Measurements from ENCODE around the gene SH3GLB2. TPM values are rescaled to one million over a fixed set of nuclear protein-coding genes. Genes with fewer than 3 reads are reported as not detected.

The SH3GLB2 gene
- total RNA-seq, 1 experiment from 2014 or later, result 54.3 TPM

DNA sequence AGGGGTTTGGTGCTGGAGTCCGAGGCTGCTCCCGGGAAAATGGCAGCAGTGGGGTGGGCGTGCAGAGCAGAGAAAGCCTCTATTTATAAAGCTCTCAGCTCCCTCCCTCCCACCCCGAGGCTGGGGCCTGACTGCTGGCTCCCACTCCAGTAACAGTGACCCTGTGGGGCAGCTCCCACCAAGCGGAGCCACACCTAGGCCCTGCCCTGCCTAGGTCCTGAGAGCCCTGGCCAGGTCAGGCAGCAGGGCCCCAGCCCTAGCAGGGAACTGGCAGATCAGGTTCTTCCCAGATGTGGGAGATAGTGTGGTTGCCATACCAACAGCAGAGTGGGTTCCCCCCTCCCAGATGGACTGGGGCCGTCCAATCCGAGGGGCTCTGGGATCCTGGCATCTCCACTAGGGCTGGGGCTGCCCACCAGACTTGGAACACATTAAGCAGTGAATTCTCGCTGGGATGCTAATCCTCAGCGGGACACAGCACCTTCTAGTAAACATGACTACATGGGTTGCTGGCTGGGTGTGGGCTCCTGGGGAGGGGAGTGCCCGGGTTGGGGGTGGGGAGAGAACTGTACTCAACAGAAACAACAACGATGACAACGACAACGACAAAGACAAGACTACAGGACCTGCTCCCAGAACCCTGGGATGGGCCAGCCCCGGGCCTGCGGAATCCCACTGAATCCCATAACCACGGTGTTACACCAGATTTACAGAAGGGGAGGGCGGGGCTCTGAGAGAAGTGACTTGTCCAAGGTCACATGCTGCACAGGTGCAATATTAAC lies 1.5 kb downstream of the SH3GLB2 start:
- peak; percentile 25 for DNase-seq (ENCODE audit: low spot score)
- in situ Hi-C loops (cut with HindIII; ENCODE audit: low sequenced_read_pairs), result no loop called here

DNA sequence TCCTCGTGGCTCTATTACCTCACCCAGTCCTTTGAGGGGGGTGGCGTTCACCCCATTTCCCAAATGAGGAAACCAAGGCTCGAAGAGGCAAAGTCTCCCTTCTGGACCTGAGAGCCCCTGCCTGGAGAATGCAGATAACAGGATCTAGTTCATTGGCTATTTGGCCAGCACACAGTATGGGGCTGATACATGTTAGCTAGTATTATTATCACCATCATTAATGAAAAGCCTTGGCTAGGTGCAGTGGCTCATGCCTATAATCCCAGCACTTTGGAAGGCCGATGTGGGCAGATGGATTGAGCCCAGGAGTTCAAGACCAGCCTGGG lies 4.3 kb downstream of the SH3GLB2 start:
- DNase-seq (ENCODE audit: low spot score), result peak; percentile 50
- in situ Hi-C loops (cut with HindIII; ENCODE audit: low sequenced_read_pairs), result no loop called here

DNA sequence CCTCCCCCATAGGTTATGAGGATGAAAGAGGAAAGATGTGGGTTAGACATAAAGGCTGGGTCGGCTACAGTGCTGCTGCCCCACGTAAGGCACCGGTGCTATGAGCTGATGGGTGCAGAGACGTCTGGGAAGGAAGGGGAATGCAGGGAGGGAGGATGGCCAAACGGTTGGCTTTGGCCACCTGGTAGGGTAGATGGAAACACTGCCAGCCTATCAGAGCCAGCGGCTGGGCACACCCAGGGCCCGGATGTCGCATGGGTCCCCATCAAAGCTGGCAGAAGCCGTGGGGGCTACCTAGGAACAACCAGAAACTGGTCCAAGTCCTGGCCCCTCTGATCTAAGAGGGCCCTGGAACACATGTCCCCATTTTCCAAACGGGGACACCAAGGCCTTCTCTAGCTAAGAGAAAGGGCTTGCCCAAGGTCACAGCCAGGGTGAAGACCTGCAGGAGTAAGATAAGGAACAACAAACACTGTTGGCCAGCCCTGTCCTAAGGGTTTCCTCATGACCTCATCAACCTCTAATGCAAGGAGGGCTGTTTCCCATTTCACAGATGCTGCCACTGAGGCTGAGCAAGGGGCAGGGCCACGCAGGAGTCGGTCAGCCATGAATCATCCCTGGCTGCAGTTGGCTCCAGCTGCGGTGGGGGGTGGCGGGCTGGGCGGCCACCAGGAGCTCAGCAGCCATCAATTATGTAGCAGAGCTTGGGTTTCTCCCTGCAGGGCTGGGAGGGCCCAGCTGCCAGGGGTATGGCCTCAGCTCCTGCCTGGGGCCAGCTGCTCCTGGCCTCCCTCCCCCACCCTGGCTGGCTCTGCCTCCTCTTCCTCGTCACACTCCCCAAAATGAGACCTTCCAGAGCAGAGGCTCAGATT lies 4.9 kb downstream of the SH3GLB2 start:
- in situ Hi-C loops (cut with HindIII; ENCODE audit: low sequenced_read_pairs), result no loop called here
- peak; percentile 28 for DNase-seq (ENCODE audit: low spot score)

DNA sequence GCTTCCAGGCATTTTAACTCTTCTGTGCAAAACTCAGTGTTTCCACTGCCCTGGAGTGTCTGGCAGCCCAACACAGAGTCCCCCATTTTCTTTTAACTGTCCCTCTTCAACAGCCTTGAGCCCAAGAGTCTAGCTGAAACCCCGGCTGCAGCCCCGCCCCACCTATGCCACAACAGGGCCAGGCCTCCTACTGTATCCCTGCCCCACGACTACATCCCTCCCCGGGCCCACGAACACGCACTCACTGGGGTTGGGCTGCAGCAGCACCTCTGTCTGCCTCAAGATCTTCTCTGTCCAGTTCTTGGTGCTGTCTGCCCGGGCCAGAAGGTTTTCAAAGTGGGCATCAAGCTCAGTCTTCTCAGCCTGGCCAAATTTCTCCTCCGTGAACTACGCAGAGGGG lies 6.1 kb downstream of the SH3GLB2 start:
- DNase-seq (ENCODE audit: low spot score), result no peak
- in situ Hi-C loops (cut with HindIII; ENCODE audit: low sequenced_read_pairs), result no loop called here

DNA sequence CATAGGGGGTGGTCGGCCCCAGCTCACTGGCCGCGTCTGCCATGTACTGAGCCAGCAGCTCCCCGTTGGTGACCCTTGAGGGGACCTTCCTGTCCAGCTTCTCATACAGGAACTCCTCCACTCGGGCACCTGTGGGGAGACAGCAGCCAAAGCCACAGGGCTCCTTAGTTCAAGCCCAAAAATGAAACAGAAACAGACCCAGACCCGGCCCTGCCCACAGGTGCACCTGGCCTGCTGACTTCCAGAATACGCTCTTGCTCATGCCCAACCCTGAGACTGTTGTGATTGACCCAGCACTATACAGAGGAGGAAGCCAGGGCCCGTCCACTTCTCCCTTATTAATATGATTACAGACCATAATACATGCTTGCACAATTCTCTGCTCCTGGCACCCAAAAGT lies 7.0 kb downstream of the SH3GLB2 start:
- in situ Hi-C loops (cut with HindIII; ENCODE audit: low sequenced_read_pairs), result no loop called here
- DNase-seq (ENCODE audit: low spot score), result peak; percentile 82

DNA sequence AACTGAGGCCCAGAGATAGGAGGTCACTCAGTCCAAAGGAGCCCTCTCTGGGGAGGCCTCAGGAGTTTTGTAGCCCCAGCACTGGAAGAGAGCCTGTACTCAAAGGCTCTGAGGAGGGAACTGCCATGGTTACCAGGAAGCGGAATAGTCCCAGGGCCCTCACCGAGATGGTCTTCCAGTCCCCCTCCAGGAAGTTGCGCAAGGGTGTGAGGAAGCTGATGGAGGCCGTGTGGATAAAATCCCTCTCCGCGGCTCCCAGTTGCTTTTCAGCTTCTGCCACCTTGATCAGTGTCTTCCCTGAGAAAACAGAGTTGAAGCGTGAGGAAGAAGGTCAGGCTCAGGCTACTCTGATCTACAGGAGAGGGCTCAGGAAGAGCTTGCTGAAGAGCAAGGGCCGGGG lies 13.5 kb downstream of the SH3GLB2 start:
- DNase-seq (ENCODE audit: low spot score), result no peak
- in situ Hi-C loops (cut with HindIII; ENCODE audit: low sequenced_read_pairs), result no loop called here

DNA sequence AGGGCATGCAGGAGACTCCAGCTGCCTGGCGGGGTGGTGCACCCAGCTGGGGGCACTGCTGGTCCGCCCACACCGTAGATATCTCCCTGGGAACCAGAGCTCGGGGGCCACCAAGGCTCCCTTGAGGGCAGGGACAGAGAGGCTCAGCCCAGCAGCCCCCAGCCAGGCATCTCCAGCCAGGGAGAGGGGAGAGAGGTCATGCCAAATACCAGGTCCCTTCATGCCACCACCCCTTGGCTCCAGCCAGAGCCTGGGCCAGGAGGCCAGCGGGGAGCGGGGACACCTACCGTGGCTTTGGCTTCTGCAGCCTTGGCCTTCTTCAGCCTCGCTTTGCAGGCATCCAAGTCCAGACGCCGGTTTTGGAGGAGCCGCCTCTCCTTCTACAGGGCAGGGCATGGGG lies 14.0 kb downstream of the SH3GLB2 start:
- in situ Hi-C loops (cut with HindIII; ENCODE audit: low sequenced_read_pairs), result no loop called here
- DNase-seq (ENCODE audit: low spot score), result peak; percentile 38

DNA sequence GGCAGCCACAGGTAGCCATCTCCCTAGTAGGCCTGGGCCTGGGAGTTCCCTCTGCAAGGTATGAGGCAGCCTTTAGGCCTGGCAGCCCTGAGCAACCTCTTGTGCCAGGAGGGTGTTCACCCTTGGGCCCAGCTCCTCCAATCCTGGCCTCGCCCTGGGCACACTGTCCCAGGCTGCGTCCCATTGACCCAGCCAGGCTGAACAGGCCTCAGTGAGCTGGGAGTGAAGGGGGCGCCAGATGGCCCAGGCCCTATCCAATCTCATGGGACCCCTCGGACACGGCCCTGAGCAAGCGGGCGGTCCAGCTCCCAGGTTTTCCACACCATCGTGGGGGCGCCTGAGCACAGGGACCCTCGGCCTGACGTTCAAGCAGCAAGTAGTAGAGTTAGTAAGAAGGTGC lies 14.5 kb downstream of the SH3GLB2 start:
- peak; percentile 27 for DNase-seq (ENCODE audit: low spot score)
- in situ Hi-C loops (cut with HindIII; ENCODE audit: low sequenced_read_pairs), result no loop called here

DNA sequence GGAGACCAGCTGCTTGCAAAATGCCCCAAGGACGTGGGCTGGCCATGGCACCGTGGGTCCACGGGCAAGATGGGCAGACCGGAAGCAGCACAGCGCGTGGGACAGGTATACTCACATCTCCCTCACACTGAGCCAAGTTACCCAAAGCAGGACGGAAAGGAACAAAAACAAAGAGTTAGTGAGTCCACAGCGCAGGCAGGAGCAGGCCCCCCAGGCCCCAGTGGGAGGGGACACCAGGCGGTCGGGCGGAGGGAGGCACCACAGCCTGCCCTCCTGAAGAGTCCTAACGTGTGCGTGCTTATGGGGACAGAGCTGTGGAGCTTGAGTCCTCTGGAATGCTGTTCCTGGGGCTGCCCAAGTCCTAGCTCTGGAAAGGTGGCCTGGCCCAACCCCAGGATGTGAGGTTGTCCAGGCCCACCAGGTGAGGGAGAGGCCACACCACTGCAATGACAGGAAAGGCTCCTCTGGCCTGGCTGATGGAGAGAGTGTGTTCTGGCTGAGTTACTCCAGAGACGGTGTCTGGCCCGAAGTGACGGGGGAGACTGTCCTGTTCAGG lies 15.2 kb downstream of the SH3GLB2 start:
- in situ Hi-C loops (cut with HindIII; ENCODE audit: low sequenced_read_pairs), result no loop called here
- DNase-seq (ENCODE audit: low spot score), result no peak

DNA sequence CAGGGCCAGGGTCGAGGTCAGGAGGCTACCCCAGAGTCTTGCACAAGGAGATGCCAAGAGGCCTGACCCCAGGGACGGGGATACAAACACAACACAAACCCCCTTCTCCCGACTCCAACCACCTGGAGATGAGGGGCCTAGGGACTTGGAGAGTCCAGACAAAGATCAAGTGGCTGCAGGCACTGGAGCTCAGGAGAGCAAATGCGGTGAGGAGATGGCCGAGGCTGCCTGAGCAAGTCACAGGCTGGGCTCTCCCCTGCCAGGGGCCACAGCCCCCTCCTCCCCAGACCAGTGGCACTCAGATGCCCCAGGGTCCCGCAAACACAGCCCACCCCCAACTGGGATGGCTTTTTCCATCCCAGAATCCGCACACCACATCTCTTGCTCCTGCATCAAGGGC lies 15.8 kb downstream of the SH3GLB2 start:
- in situ Hi-C loops (cut with HindIII; ENCODE audit: low sequenced_read_pairs), result no loop called here
- no peak for DNase-seq (ENCODE audit: low spot score)

DNA sequence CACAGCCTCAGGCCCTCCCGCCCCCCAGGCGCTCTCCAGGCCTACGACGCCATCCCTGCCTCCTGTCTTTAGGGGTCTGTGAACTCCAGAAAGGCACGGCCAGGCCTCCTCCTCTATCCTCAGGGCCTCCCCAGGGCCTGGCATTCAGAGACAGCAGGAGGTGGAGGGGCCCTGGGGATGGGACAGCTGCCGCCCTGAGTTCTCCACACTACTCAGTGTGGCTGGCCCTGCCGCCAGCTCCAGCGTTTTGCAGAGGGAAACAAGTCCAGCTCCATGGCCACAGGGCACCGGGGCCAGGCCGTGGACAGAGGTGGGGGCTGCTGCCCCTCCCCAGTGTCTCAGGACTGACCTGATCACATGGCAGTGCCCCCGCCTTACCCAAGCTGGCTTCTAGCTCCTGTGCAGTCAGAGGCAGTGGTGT lies 16.4 kb downstream of the SH3GLB2 start:
- in situ Hi-C loops (cut with HindIII; ENCODE audit: low sequenced_read_pairs), result no loop called here
- DNase-seq (ENCODE audit: low spot score), result no peak

DNA sequence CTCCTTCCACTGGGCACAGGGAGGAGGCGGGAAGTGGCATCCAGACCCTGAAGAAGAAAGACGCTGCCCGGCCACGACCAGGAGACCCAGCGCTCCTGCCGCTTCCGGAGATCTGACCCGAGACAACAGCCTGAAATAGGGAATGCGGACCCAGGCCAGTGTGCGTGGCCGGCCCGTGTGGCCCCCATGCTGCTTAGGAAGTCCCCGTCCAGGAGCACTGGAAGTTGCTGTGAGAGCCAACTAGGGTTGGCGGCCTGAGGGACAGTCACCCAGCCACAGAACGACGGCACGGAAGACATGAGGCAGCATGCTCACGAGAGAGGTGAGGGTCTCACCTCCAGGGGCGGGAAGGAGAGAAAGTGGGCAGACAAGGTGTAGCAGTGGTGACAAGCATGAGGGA lies 17.0 kb downstream of the SH3GLB2 start:
- in situ Hi-C loops (cut with HindIII; ENCODE audit: low sequenced_read_pairs), result no loop called here

DNA sequence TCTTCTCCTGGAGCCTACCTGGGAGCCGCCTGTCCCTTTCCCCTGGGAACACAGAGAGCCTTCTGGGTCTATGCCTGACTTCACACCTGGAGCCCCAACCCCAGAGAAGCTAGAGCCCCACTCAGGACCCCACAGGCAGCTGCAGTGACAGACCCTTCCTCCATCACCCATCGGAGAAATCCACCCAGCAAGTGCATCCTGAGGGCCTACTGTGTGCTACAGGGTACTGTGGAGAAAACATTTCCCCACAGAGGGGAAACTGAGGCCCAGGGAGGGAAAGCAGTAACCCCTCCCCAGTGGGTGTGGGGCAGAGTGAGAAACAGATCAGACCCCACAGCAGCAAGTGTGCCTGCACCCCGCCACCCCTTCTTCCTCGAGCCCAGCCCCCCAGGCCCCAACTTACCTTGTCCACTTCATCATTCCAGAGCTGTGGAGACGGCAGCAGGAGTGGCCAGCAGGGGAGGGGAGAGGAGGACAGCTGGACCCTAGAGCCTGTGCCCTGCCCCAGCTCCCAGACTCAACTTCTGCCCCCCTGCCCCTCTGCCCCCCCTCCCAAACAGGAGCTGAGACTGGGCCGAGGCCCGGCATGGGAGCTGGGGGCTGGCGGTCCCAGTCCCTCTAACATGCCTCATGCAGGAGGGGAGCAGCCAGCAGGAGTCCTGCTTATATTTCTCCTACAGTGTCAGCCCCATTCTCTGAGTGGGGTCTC lies 17.7 kb downstream of the SH3GLB2 start:
- in situ Hi-C loops (cut with HindIII; ENCODE audit: low sequenced_read_pairs), result no loop called here
- no peak for DNase-seq (ENCODE audit: low spot score)

More for the DNA sequence above, 17.0 kb downstream of the SH3GLB2 start:
- no peak for DNase-seq (ENCODE audit: low spot score)

DNA sequence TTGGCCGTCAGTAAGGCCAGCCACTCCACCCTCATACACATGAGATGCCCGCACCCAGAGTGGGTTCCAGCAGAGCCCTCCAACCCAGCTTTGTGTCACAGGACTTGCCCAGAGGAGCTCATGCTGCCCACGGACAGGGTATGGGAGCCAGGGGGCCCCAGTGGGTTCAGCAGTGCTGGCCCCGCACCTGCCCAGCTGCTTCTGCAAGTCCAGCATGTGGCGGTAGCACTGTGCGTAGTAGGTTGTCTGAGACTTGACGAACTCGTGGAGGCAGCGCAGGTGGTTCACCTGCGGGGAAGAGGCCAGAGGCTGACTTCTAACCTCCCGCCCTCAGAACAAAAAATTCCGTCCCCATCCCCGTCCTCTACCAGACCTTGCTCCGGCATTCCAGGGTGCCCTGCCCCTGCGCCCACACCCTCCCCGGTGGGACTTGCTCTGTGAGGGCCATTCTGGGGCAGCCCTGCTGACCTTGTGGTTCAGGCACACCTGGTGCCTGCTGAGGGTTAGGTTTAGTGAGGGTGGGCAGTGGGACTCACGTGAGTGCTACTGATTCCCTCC lies 18.5 kb downstream of the SH3GLB2 start:
- in situ Hi-C loops (cut with HindIII; ENCODE audit: low sequenced_read_pairs), result no loop called here
- DNase-seq (ENCODE audit: low spot score), result no peak

DNA sequence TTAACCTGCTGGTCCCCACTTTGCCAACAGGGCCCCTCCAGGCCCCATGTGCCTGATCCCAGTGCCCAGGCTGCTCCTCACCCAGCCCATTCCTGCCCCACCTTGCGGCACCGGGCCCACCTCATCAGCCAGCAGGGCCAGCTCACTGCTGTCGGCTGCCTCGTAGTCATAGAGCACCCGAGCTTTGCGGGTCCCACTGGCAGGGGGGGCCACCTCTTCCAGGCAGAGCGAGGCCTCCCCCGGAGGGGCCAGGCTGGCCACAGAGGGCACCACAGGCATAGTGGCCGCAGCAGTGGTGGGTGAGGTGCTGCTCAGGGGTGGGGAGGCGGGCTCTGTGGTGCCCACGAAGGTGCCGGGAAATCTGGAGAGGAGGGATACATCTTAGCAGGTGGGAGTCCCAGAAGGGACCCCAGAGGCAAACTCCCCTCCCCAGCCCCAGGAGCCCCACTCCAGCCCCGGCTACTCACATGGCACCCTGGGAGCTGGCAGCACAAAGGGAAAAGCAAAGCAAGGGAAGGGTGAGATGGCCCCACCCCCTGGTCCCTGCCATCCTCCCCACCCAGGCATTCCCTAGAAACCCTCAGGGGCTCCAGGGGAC lies 19.0 kb downstream of the SH3GLB2 start:
- DNase-seq (ENCODE audit: low spot score), result no peak
- in situ Hi-C loops (cut with HindIII; ENCODE audit: low sequenced_read_pairs), result no loop called here

DNA sequence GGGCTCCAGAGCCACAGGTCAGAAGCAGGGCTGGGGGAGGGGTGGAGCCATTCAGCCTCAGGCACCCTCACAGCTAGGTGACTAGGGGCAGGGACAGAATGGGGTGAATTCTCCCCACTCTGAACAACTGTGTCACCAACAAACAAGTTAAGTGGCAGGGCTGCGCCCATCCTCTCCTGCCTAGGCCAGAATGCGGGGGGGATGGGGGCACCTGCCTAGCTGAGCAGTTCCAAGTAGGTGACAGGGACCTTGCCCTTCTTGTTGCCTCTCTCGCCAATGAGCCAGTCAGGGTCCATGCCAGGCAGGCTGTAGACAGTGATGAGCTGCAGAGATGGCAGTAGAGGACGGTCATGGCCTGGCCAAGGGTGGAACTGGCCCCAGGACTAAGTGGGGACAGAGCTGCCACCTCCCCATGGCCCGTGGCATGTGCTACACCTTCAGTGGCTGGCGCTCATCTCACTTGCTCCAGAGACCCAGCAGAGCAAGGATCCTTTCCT lies 19.6 kb downstream of the SH3GLB2 start:
- in situ Hi-C loops (cut with HindIII; ENCODE audit: low sequenced_read_pairs), result no loop called here
- no peak for DNase-seq (ENCODE audit: low spot score)

DNA sequence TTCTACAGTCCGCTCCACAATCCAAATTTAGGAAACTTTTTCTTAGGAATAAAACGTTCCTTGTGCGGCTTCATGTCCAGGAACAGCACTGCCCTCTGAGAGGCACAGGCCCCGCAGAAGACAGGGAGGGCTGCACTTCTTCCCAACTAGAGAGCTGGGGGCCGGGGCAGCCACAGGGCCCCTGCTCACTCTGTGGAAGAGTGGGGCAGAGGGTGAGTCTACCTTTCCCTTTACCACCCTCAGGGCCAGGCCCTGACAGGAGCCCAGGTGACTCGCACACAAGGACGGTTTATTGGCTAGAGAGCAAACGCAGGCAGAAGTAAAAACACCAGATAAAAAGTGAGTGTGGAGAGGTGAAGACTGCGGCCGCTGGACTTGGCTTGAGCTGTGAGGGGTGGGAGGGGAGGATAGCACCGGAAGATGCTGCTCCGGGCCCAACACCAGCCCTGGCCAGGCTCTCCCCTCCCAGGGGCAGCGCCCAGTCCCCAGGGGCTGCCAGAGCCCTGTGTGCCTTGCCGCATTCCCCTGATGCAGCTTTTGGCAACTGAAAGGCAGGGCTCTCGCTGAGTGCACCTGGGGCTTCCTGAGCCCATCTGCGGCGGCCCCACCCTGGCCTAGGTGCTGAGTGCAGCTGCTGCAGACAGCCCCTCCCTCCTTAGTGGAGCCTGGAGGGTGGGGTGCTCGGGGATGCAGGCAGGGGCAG lies 20.2 kb downstream of the SH3GLB2 start:
- DNase-seq (ENCODE audit: low spot score), result no peak
- in situ Hi-C loops (cut with HindIII; ENCODE audit: low sequenced_read_pairs), result no loop called here

DNA sequence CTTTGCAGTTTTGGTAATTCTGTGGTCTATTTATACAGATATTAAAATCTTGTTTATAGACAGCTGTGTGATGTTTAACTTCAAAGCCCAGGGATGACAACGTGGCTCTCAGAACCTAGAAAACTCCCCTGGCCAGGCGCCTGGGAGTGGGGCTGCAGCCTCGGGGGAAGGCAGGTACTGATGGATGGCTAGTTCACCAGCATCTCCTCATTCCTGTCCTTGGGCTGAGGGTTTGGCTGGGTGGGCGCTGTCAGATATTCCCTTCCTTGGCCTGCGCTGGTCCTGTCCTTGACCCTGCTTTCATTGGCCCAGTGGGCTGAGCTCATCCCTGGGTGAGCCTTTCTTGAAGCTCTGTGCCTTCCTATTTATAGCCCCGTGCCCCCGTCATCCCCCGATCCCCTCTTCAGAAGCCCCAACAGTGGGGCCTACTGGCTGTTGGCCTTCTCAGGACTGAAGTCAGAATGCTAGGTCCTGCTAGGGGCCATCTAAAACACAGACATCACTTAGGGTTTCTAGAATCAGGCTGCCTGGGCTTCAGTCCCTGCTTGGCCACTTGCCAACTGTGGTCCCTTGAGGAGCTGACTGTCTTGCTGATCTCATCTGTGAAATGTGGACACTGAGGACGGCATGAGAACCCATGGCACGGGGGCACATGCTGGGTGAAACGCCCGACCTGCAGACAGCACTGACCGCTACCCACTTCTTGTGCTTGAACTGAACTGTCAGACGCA lies 20.9 kb downstream of the SH3GLB2 start:
- peak; percentile 47 for DNase-seq (ENCODE audit: low spot score)
- in situ Hi-C loops (cut with HindIII; ENCODE audit: low sequenced_read_pairs), result no loop called here

Data from G401 (cell line).